Measurements from ENCODE around the gene HIGD2B. TPM values are rescaled to one million over a fixed set of nuclear protein-coding genes. Genes with fewer than 3 reads are reported as not detected.
"Not testable (repeated sequence)": the region's sequence is repeated elsewhere in the genome, so short reads cannot be mapped to it uniquely, and the experiment has no call there.

HIGD2B gene
- total RNA-seq, 5 donors from 2014 or later (not counting 1 experiment from before 2014, with no cell fraction given), result 0.33 to 0.45 TPM; not detected in 3

DNA sequence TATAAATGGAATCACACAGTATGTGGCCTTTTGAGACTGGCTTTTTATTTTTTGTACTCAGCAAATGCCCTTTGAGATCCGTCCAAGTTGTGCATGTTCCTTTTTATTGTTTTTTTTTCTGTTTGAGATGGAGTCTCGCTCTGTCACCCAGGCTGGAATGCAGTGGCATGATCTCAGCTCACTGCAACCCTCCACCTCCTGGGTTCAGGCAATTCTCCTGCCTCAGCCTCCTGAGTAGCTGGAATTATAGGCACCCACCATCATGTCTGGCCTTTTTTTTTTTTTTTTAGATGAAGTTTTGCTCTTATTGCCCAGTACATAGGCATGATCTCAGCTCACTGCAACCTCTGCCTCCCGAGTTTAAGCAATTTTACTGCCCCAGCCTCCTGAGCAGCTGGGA lies 59.8 kb downstream of the HIGD2B start:
- H3K36me3 Mint-ChIP-seq; H3K27ac ChIP-seq (ENCODE audit: low read length); H3K36me3 ChIP-seq (ENCODE audit: control insufficient read depth in 2 of 2, extremely low read depth in 1 of 2, insufficient read depth in 1 of 2, low read length in 1 of 2); H3K9me3 Mint-ChIP-seq; H3K27me3 Mint-ChIP-seq; H3K27ac Mint-ChIP-seq; DNase-seq; H3K4me1 Mint-ChIP-seq; POLR2A ChIA-PET; H3K4me1 ChIP-seq (ENCODE audit: control insufficient read depth in 1 of 2, extremely low read depth in 1 of 2, insufficient read depth in 2 of 2, low read length in 2 of 2); H3K4me3 ChIP-seq (ENCODE audit: control insufficient read depth in 1 of 2, extremely low read depth in 1 of 2, low read length in 1 of 2); H3K9me3 ChIP-seq; H3K27me3 ChIP-seq (replicated peaks in 1 of 2; ENCODE audit: control insufficient read depth in 2 of 2, extremely low read depth in 1 of 2, insufficient read depth in 2 of 2, low read length in 1 of 2); ATAC-seq (replicated peaks in 1 of 4); CTCF ChIA-PET; H3K4me3 Mint-ChIP-seq: not testable (repeated sequence)
- no CpG with 5 or more reads among the region's 3 CpGs for WGBS (ENCODE audit: insufficient coverage)

Other genes starting within 250 kb of the HIGD2B start
- gene ARIH1, start 211.9 kb downstream of the HIGD2B start, total RNA-seq, result 100 to 1,000 TPM; 163 to 207 (median 178) TPM
- gene GOLGA6B, start 31.5 kb downstream of the HIGD2B start, total RNA-seq, result under 1 TPM in 1 of 5 donors, not detected in 4; 0.47 TPM
- 10 to 100 TPM; 16.1 to 19.7 (median 16.6) TPM for gene BBS4, start within 50 bp of the HIGD2B start, total RNA-seq
- gene ADPGK, start 97.6 kb upstream of the HIGD2B start, total RNA-seq, result 100 to 1,000 TPM in 3 of 5 donors, 10 to 100 TPM in 2; 97.0 to 106 (median 102) TPM

Measured in T-cell (primary cell).